Right hindlimb (tissue), 1 donor: Measurements from ENCODE around the gene CUL2.
"Not testable (repeated sequence)": the region's sequence is repeated elsewhere in the genome, so short reads cannot be mapped to it uniquely, and the experiment has no call there.

ENCODE experiments used
- DNase-seq: peaks from one replicate; pipeline ENCODE4 v3.0.0-alpha.2; 2018

Gene CUL2

GRCh38 chr10:35017608-35018007 is 72.5 kb downstream of the CUL2 start:
- no peak for DNase-seq

- DNase-seq: no peak
These were observed 74.2 kb downstream of the CUL2 start for GRCh38 chr10:35015843-35016408.

- DNase-seq: no peak
These were observed 77.4 kb downstream of the CUL2 start for GRCh38 chr10:35012781-35013180.

- DNase-seq: no peak
These were observed 78.4 kb downstream of the CUL2 start for GRCh38 chr10:35011771-35012191.

DNA sequence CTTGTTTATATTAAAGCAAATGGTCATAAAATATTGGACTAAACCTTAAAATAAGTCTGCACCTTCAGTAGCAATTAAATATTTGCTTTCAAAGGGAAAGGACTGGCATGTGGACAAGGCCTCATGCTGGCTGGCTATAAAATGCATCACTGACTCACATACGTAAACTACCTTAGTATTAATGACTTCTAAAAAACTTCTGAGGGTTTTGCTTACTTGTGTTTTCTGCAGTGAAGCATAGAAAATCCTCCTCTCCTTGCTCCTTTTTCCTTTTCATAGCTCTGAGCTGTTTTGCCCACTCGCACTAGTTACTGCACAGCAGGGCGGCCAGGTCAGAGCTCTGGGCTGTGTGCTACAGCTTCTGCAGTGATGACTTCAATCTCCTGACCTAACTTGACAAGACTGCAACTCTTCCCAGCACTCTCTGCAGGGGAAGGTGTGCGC is 82.3 kb downstream of the CUL2 start:
- no peak for DNase-seq

DNA sequence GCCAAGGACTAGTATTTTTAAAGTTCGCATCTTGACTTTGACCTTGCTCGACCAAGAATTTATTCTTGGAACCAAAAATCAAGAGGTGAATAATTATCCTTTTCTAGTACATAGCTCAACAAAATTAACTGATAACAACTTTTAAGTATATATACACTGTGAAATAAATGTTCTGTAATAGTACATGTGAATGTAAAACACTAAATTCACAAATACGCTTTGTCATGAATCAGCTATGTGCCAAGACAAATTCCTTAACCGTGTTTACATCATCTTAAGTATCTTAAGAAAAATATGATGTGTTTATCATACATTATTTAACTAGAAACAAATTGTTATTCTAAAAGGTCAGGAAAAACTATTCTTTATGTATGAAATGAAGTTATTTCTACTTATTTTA is 83.3 kb downstream of the CUL2 start:
- no peak for DNase-seq

DNA sequence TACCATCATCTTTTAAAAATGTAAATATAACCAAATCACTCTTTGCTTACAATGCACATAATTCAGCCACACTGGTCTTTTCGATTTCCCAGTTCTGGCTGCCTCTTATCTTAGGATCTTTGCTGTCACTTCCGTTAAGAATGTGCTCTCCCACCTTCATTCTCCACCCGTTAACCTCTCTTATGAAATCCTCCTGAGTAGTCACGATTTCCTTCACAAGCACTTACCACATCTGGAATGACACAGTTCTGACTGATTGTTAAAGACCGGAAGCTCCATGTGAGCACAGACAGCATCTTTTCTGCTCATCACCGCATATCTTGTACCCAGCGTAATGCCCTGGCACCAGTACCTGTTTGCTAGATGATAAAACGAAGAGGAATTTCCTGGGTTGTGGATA is 84.3 kb downstream of the CUL2 start:
- no peak for DNase-seq

DNA sequence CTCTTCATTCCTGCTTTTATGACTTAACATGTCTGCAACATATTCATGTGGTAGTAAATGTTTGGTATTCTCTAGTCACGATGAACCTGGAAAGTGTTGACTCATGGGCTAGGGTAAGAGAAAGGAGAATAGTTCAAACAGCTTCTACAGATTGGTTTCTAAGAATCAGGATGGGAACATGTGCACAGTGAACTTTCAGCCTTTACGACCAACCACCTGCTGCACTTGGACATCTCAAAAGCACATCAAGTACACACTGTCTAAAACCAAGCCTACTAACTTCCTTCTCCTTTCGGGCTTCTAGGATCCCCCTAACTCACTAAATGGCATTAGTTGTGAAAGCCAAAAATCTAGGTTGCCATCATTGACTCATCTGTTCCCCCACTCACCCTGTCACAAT is 85.5 kb downstream of the CUL2 start:
- DNase-seq: no peak

DNA sequence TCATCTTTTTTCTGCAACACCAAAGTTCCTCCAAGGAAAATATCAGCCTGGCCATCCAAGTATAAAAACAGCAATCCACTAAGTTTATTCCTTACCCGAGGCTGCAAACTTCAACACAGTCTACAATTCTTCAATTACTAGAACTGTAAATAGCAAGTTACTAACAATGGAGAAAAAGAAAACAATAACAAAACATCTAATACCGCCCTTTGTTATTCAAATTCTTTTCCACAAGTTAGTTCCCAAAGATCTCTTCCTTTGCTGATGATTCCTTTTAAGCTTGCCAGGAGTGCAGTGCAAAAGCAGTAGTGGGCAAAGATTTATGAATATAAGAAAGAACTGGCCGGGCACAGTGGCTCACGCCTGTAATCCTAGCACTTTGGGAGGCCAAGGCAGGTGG is 86.2 kb downstream of the CUL2 start:
- no peak for DNase-seq

DNA sequence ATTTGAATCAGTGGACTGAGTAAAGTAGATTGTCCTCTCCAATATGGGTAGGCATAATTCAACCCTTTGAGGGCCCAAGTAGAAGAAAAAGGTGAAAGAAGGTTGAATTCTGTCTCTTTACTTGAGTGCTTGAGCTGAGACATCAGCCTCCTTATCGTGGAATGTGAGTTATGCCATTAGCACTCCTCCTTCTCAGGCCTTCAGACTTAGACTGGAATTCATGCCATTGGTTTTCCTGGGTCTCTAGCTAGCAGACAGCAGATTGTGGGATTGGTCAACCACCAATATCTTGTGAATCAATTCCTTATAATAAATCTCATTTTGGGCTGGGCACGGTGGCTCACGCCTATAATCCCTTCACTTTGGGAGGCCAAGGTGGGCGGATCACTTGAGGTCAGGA is 89.2 kb downstream of the CUL2 start:
- DNase-seq: no peak

GRCh38 chr10:34999532-34999931 is 90.6 kb downstream of the CUL2 start:
- no peak for DNase-seq

DNA sequence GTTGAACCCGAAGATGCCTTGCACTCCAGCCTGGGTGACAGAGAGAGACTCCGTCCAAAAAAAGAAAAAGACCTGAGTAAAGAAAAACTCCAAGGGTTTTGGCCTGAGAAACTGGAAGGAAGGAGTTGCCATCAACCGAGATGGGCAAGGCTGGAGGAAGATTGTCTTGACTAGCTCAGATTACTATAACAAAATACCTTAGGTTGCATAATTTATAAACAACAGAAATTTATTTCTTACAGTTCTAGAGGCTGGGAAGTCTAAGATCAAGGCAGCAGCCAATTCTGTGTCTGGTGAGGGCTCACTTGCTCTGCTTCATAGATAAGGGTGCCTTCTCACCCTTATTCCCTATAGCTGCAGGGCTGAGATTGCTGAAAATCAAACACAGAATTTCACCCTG is 91.2 kb downstream of the CUL2 start:
- no peak for DNase-seq

GRCh38 chr10:34996843-34997242 is 93.3 kb downstream of the CUL2 start:
- no peak for DNase-seq

DNA sequence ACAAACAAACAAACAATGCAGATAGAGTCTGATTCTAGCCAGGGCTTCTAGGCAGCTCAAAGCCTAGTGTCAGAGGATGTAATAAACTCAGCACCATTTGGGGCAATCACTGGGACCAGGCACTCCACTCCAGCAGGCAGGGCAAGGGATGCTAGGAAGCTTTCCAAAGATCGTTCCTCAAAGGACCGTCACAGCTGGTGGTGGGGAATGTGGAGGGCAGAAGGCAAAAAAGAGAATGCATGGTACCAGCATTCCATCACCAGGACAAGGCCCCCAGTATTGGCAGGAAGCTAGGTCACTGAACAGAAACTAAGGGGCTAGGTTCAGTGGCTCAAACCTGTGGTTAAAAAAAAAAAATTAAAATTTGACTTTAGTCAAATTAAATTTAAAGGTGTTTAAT is 94.2 kb downstream of the CUL2 start:
- no peak for DNase-seq

- peak; percentile 58 for DNase-seq
These were observed 95.5 kb downstream of the CUL2 start for GRCh38 chr10:34994565-34995142.

DNA sequence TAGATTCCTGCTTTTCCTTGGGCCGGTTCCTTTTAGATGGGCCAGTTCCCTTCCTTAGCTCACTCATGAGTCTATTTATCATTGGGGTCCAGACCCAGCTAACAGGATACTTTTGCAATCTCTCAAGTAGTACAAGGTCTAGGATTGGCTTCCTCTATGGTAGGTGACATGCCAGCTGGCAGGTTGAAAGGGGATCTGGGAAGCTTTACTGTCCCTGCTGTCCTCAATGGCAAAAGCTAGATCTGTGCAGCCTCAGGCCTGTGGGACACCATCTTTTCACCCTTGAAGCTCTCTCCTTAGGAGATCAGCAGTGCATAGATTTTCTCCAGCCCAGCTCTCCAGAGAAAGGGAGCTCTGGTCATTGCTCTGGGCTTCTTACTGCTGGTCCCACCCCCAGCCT is 96.4 kb downstream of the CUL2 start:
- DNase-seq: no peak

- DNase-seq: not testable (repeated sequence)
These were observed 99.0 kb downstream of the CUL2 start for GRCh38 chr10:34991117-34991516.

- DNase-seq: no peak
These were observed 101.6 kb downstream of the CUL2 start for GRCh38 chr10:34988397-34989067.

GRCh38 chr10:34985823-34986222 is 104.3 kb downstream of the CUL2 start:
- DNase-seq: no peak

DNA sequence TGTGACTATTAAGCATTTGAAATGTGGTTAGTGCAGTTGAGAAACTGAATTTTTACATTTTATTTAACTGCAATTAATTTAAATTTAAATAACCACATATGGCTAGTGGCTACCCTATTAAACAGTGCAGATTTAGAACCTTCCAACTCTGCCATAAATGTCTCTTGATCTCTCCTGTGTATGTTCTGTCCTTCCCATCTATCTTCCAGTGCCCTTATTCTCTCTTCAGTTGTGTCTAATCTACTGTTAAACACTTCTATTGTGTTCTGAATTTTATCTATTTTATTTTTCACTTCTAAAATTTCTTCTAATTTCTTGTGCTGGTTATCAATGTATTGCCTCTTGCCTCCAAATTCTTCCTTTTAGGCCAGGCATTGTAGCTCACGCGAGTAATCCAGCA is 105.0 kb downstream of the CUL2 start:
- DNase-seq: no peak

DNA sequence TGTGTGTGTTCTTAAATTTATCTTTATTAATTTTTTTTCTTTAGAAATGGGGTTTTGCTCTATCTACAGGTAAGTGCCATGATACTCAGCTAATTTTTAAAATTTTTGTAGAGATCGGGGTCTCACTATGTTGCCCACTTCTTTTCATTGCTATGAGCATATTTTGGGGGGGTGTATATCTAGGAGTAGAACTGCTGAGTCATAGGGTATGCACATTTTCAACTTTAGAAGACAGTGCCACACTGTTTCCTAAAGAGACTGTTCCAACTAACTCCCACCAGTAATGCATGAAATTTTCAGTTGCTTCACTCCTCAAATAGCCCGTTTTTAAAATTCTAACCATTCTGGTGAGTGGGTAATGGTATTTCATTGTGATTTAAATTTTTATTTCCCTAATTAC is 108.3 kb downstream of the CUL2 start:
- DNase-seq: no peak

- no peak for DNase-seq
These were observed 110.2 kb downstream of the CUL2 start for GRCh38 chr10:34979938-34980337.

DNA sequence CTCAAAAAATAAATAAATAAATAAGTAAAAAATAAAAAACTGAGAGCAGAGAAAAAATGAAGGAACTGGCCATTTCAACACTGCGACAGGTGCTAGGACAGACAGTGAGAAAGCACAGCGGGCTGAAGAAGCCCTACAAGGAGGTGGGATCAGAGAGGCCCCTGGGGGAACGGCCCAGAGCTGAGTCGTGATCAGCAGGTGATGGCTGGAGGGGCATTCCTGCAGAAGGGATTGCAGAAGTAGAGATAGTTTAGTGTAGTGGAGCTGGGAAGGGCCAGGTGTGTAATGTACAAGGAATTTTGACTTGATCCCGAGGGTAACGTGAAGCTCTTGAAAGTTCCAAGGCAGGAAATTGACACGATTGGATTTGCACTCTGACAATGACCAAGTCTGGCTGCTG is 112.1 kb downstream of the CUL2 start:
- no peak for DNase-seq

GRCh38 chr10:34976380-34976910 is 113.7 kb downstream of the CUL2 start:
- DNase-seq: not testable (repeated sequence)
